Kidney (tissue), 14 donors: Measurements from ENCODE around the gene SPAG6. TPM values are rescaled to one million over a fixed set of nuclear protein-coding genes. Genes with fewer than 3 reads are reported as not detected.

Experiments used
- DNase-seq, 5 donors: peaks; one replicate each; pipeline ENCODE4 v3.0.0-alpha.2; 2013 to 2020
- FAIRE-seq: peaks from 2 replicates; lab custom pipeline; 2012; peaks lifted over from hg19 to GRCh38; lab: Jason Lieb, UNC
- H3K27ac ChIP-seq, 2 donors: one replicate each; pipeline ENCODE4 v1.7.0; 2013; ENCODE audit warnings: low read depth in 2 of 2, low read length in 2 of 2, inconsistent platforms in 1 of 2
- H3K27me3 ChIP-seq: one replicate; pipeline ENCODE4 v1.7.1; 2013; ENCODE audit warnings: low read length, inconsistent platforms; ENCODE audit not compliant: control insufficient read depth, insufficient read depth
- H3K36me3 ChIP-seq, 3 donors: one replicate each; pipeline versions ENCODE4 v1.7.0 to v1.7.1; 2013; ENCODE audit warnings: low read length in 3 of 3, control low read depth in 1 of 3, inconsistent platforms in 1 of 3; ENCODE audit not compliant: insufficient read depth in 3 of 3, control insufficient read depth in 2 of 3
- H3K4me1 ChIP-seq, 3 donors: one replicate each; pipeline versions ENCODE4 v1.7.0 to v1.7.1; 2013; ENCODE audit warnings: low read length in 3 of 3, inconsistent platforms in 1 of 3, low read depth in 1 of 3; ENCODE audit not compliant: control insufficient read depth in 2 of 3, insufficient read depth in 2 of 3
- H3K4me3 ChIP-seq, 3 donors: one replicate each; pipeline versions ENCODE4 v1.7.0 to v1.8.1; 2013; ENCODE audit warnings: low read length in 3 of 3, control low read depth in 1 of 3, inconsistent platforms in 1 of 3
- H3K9ac ChIP-seq, 3 donors: one replicate each; pipeline versions ENCODE4 v1.7.0 to v1.7.1; 2013; ENCODE audit warnings: low read length in 3 of 3, control low read depth in 1 of 3, inconsistent platforms in 1 of 3
- H3K9me3 ChIP-seq, 3 donors: one replicate each; pipeline versions ENCODE4 v1.7.0 to v1.7.1; 2013; ENCODE audit warnings: low read length in 3 of 3, control low read depth in 1 of 3, inconsistent platforms in 1 of 3; ENCODE audit not compliant: control insufficient read depth in 2 of 3, insufficient read depth in 1 of 3
- intact Hi-C: fragments of 100-400 bp; cut with DNase I; formaldehyde crosslinking; loops from one replicate; pipeline ENCODE4 v1.11.1; 2022
- polyA plus RNA-seq: library from polyadenylated mRNA; stranded (reverse); fragments of 350-450 nt; fragmentation: Illumina TruSeq; extraction: RNeasy Lipid Tissue Mini Kit (QIAGEN cat#74804); gene quantifications from one replicate; pipeline ENCODE4 v1.2.3, GENCODE V29; 2014; ENCODE audit warnings: low read depth, low replicate concordance; ENCODE audit not compliant: insufficient read depth
- total RNA-seq: library from RNA; stranded (reverse); fragmentation: NEBNext Ultra II Directional; extraction: Animal tissue kit (Norgen Biotek cat#: 25700); gene quantifications from one replicate; pipeline ENCODE4 v1.2.1, GENCODE V29; 2021
- TF ChIP-seq, protein P1 (sequence below): IDR thresholded peaks from 3 replicates; pipeline ENCODE4 v1.5.1; 2012; ENCODE audit warnings: mild to moderate bottlenecking, moderate library complexity, borderline replicate concordance; ENCODE audit not compliant: insufficient read depth; ENCODE audit errors: extremely low read depth
- donor health status: control.
- donor health status: control.
- donor health status: control.
- donor health status: control.
- donor health status: control.
- donor health status: DM: yes; HTN: yes; CAD: no.
- donor health status: Normal renal cell carcinoma (clear cell type).

SPAG6 gene
- total and polyA plus RNA-seq, 2 donors from 2014 or later, result 0.30 to 8.4 TPM

DNA sequence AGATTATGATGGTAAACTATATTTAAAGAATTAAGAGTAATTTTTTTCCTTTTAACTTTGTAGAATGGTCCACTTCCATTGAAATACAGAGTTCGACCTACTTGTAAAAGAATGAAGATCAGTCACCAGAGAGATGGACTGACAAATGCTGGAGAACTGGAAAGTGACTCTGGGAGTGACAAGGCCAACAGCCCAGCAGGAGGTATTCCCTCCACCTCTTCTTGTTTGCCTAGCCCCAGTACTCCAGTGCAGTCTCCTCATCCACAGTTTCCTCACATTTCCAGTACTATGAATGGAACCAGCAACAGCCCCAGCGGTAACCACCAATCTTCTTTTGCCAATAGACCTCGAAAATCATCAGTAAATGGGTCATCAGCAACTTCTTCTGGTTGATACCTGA, 16.1 kb upstream of the SPAG6 start:
- no peak for DNase-seq
- FAIRE-seq, result no peak
- H3K36me3 ChIP-seq, result peaks cover 7 to 11% (median 9%) of the 10 kb centered on the region in 3 donors
- peaks cover 8% of the 10 kb centered on the region for H3K27me3 ChIP-seq
- TF ChIP-seq, protein P1, sequence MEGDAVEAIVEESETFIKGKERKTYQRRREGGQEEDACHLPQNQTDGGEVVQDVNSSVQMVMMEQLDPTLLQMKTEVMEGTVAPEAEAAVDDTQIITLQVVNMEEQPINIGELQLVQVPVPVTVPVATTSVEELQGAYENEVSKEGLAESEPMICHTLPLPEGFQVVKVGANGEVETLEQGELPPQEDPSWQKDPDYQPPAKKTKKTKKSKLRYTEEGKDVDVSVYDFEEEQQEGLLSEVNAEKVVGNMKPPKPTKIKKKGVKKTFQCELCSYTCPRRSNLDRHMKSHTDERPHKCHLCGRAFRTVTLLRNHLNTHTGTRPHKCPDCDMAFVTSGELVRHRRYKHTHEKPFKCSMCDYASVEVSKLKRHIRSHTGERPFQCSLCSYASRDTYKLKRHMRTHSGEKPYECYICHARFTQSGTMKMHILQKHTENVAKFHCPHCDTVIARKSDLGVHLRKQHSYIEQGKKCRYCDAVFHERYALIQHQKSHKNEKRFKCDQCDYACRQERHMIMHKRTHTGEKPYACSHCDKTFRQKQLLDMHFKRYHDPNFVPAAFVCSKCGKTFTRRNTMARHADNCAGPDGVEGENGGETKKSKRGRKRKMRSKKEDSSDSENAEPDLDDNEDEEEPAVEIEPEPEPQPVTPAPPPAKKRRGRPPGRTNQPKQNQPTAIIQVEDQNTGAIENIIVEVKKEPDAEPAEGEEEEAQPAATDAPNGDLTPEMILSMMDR, result no peak
- H3K9me3 ChIP-seq, result peaks cover 0 to 2% (median 0%) of the 10 kb centered on the region in 3 donors
- no peak overlapping the region for H3K27ac ChIP-seq
- H3K4me3 ChIP-seq, result no peak overlapping the region
- H3K9ac ChIP-seq, result no peak overlapping the region
- intact Hi-C loops, result no loop called here
- H3K4me1 ChIP-seq, result peaks cover 0 to 3% (median 0%) of the 10 kb centered on the region in 3 donors

DNA sequence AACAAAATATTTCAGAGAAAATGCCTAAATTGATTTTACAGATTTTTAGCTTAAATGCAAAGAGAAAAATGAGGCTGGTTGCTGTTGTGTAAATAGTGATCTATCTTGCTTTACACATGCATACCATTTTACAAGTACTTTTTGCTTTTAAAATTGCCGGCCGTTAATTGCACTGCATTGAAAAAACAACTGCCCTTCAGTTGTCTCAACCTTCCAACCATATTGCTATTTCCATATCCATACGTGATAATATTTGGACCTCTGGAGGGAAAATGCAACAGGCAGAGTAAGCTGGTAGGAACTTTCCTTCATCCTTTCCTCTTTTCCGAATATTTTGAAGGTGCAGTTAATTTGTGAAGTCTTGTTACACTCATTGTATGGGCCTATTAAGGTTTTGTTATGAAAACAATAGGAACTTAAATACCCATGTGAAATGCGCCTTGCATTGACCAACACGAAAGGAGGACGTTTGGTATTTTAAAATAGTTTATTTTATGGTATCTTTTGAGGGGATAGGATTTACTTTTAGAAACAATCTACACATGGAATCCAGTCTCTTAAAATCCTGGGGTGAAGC, 13.1 kb upstream of the SPAG6 start:
- Histone ChIP-seq H3K27ac (no peak overlapping the region), H3K4me3 (no peak overlapping the region), H3K9me3 (peaks cover 0 to 2% (median 0%) of the 10 kb centered on the region in 3 donors), H3K27me3 (peaks cover 24% of the 10 kb centered on the region), H3K36me3 (peaks cover 7 to 11% (median 9%) of the 10 kb centered on the region in 3 donors), H3K9ac (no peak overlapping the region), H3K4me1 (peaks cover 0 to 13% (median 0%) of the 10 kb centered on the region in 3 donors)
- DNase-seq, result peak in 1 of 5 donors; percentile 4
- no peak for FAIRE-seq
- TF ChIP-seq, protein P1, result no peak
- intact Hi-C loops, result no loop called here

DNA sequence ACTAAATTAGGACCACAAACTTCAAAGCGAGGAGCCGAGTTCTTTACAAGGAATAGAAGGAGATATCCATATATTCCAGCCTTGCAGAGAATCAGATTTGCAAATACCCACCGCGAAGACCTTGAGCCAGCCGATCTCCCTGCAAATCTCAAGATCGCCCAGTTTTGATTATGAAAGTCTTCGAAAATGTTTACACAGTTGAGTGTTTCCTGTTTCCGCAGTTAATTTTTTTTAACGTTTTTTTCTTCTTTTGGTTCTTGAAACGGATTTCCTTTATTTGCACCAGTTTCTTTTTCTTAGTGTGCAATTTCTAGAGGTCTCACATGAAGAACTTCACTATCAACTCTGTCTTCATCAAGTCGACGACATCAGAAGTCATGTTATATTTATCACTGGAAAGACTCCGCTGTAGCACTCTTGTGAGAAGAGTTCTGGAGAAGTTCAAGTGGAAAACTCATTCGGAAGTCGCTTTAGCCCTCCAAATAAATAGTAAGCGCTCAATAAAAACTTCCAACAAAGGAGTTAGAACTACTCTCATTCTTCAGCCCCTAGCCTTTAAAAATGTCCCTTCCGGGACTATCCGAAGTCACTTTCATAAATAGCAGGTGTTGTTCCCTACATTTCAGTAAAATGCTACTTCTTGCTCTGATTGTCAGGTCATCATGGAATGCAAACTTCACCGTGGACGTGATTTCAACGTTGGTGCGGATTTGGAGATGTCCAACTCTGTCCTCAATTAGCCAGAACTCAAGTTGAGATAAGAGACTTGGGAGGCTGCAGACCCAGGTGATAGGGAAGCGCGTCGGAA, 11.9 kb upstream of the SPAG6 start:
- TF ChIP-seq, protein P1, result no peak
- Histone ChIP-seq H3K27ac (no peak overlapping the region), H3K4me1 (peaks cover 0 to 13% (median 0%) of the 10 kb centered on the region in 3 donors), H3K9ac (no peak overlapping the region), H3K36me3 (peaks cover 7 to 11% (median 9%) of the 10 kb centered on the region in 3 donors), H3K9me3 (peaks cover 0 to 2% (median 0%) of the 10 kb centered on the region in 3 donors), H3K4me3 (no peak overlapping the region), H3K27me3 (peaks cover 35% of the 10 kb centered on the region)
- DNase-seq (peak in 1 of 5 donors; percentile 25), FAIRE-seq (no peak)
- intact Hi-C loops, result no loop called here
